ENCODE measurements around the gene SLC9A2. TPM values are rescaled to one million over a fixed set of nuclear protein-coding genes. Genes with fewer than 3 reads are reported as not detected.
A peak's percentile ranks its signal among the peaks of the same experiment; 100 is the strongest.

SLC9A2 gene
- total RNA-seq, 2 experiments from 2014 or later: not detected

- ATAC-seq: no peak
- no peaks in the 10 kb centered on the region for H3K4me1 Mint-ChIP-seq
- peaks cover 14% of the 10 kb centered on the region for H3K27me3 Mint-ChIP-seq
- no peak overlapping the region for H3K27ac Mint-ChIP-seq
- no peak for DNase-seq
- CTCF ChIA-PET: no interaction called here
- H3K9me3 Mint-ChIP-seq (ENCODE audit: low read depth): no peaks in the 10 kb centered on the region
- no peak overlapping the region for H3K4me3 Mint-ChIP-seq
- H3K36me3 Mint-ChIP-seq: no peaks in the 10 kb centered on the region
Observed at GRCh38 chr2:102707796-102708695, 88.7 kb downstream of the SLC9A2 start.

GRCh38 chr2:102708847-102709559 is 89.7 kb downstream of the SLC9A2 start:
- CTCF ChIA-PET: no interaction called here
- no peak for DNase-seq

GRCh38 chr2:102717308-102718018 is 98.1 kb downstream of the SLC9A2 start:
- H3K4me1 Mint-ChIP-seq: no peaks in the 10 kb centered on the region
- CTCF ChIA-PET: no interaction called here
- H3K27me3 Mint-ChIP-seq: no peaks in the 10 kb centered on the region
- H3K27ac Mint-ChIP-seq: no peak overlapping the region
- DNase-seq: no peak
- no peak overlapping the region for H3K4me3 Mint-ChIP-seq
- peaks cover 34% of the 10 kb centered on the region for H3K36me3 Mint-ChIP-seq
- H3K9me3 Mint-ChIP-seq (ENCODE audit: low read depth): no peaks in the 10 kb centered on the region
- no peak for ATAC-seq

More at GRCh38 chr2:102708847-102709559, 89.7 kb downstream of the SLC9A2 start:
- Mint-ChIP-seq H3K9me3 (ENCODE audit: low read depth) (no peaks in the 10 kb centered on the region), H3K4me1 (no peaks in the 10 kb centered on the region), H3K4me3 (no peak overlapping the region), H3K36me3 (no peaks in the 10 kb centered on the region), H3K27ac (no peak overlapping the region), H3K27me3 (peaks cover 14% of the 10 kb centered on the region)
- ATAC-seq: no peak

- ATAC-seq (no peak), DNase-seq (no peak)
- Mint-ChIP-seq H3K4me3 (no peak overlapping the region), H3K36me3 (peaks cover 42% of the 10 kb centered on the region), H3K9me3 (ENCODE audit: low read depth) (no peaks in the 10 kb centered on the region), H3K27me3 (no peaks in the 10 kb centered on the region), H3K27ac (no peak overlapping the region), H3K4me1 (no peaks in the 10 kb centered on the region)
- CTCF ChIA-PET: no interaction called here
Observed at GRCh38 chr2:102718387-102719316, 99.3 kb downstream of the SLC9A2 start.

GRCh38 chr2:102724016-102724490 is 104.7 kb downstream of the SLC9A2 start:
- H3K27me3 Mint-ChIP-seq: no peaks in the 10 kb centered on the region
- DNase-seq (no peak), ATAC-seq (no peak)
- H3K36me3 Mint-ChIP-seq: peaks cover 39% of the 10 kb centered on the region
- H3K4me3 Mint-ChIP-seq: no peak overlapping the region
- H3K9me3 Mint-ChIP-seq (ENCODE audit: low read depth): no peaks in the 10 kb centered on the region
- CTCF ChIA-PET: interaction anchor here (0.8 kb wide), 1 partner anchor 29 kb away, joined by 4 read pairs; no protein-coding TSS in a partner anchor
- no peak overlapping the region for H3K27ac Mint-ChIP-seq
- peaks cover 7% of the 10 kb centered on the region for H3K4me1 Mint-ChIP-seq

GRCh38 chr2:102724553-102724952 is 105.2 kb downstream of the SLC9A2 start:
- Mint-ChIP-seq H3K36me3 (peaks cover 37% of the 10 kb centered on the region), H3K9me3 (ENCODE audit: low read depth) (no peaks in the 10 kb centered on the region), H3K27ac (no peak overlapping the region), H3K4me1 (peaks cover 7% of the 10 kb centered on the region), H3K27me3 (no peaks in the 10 kb centered on the region), H3K4me3 (no peak overlapping the region)
- ATAC-seq: no peak
- no peak for DNase-seq
- CTCF ChIA-PET: interaction anchor here (0.8 to 1.7 kb wide), 2 partner anchors 29 kb away, joined by 4 to 5 read pairs; no protein-coding TSS in a partner anchor

- DNase-seq (no peak), ATAC-seq (no peak)
- H3K4me1 Mint-ChIP-seq: peaks cover 7% of the 10 kb centered on the region
- no peaks in the 10 kb centered on the region for H3K27me3 Mint-ChIP-seq
- no peak overlapping the region for H3K4me3 Mint-ChIP-seq
- CTCF ChIA-PET: interaction anchor here (1.7 kb wide), 1 partner anchor 27 kb away, joined by 5 read pairs; no protein-coding TSS in a partner anchor
- peaks cover 31% of the 10 kb centered on the region for H3K36me3 Mint-ChIP-seq
- no peaks in the 10 kb centered on the region for H3K9me3 Mint-ChIP-seq (ENCODE audit: low read depth)
- no peak overlapping the region for H3K27ac Mint-ChIP-seq
Observed at GRCh38 chr2:102726128-102727087, 107.1 kb downstream of the SLC9A2 start.

- Mint-ChIP-seq H3K4me3 (peak overlapping the region; percentile 92), H3K4me1 (peaks cover 29% of the 10 kb centered on the region), H3K27me3 (no peaks in the 10 kb centered on the region), H3K9me3 (ENCODE audit: low read depth) (no peaks in the 10 kb centered on the region), H3K36me3 (peaks cover 13% of the 10 kb centered on the region), H3K27ac (peak overlapping the region; percentile 89)
- ATAC-seq (no peak), DNase-seq (no peak)
- CTCF ChIA-PET: interaction anchor here (1.2 to 5.6 kb wide), 2 partner anchors 18 to 495 kb away, joined by 3 to 47 read pairs; no protein-coding TSS in a partner anchor
Observed at GRCh38 chr2:102735416-102736109, 116.2 kb downstream of the SLC9A2 start.

- Mint-ChIP-seq H3K4me1 (peaks cover 29% of the 10 kb centered on the region), H3K4me3 (peak overlapping the region; percentile 92), H3K27me3 (no peaks in the 10 kb centered on the region), H3K27ac (peak overlapping the region; percentile 89), H3K9me3 (ENCODE audit: low read depth) (no peaks in the 10 kb centered on the region), H3K36me3 (peaks cover 9% of the 10 kb centered on the region)
- DNase-seq (no peak), ATAC-seq (peak; percentile 9)
- CTCF ChIA-PET: interaction anchor here (1.2 to 5.6 kb wide), 4 partner anchors 13 to 495 kb away, joined by 3 to 47 read pairs (median 4); no protein-coding TSS in a partner anchor
Observed at GRCh38 chr2:102736110-102736409, 116.7 kb downstream of the SLC9A2 start.

GRCh38 chr2:102736410-102737409 is 117.4 kb downstream of the SLC9A2 start:
- ATAC-seq: peak; percentile 98

More at GRCh38 chr2:102736410-102737409, 117.4 kb downstream of the SLC9A2 start:
- peak overlapping the region; percentile 92 for H3K4me3 Mint-ChIP-seq
- H3K9me3 Mint-ChIP-seq (ENCODE audit: low read depth): no peaks in the 10 kb centered on the region
- CTCF ChIA-PET: interaction anchor here (1.0 to 5.6 kb wide), 5 partner anchors 12 to 496 kb away, joined by 3 to 47 read pairs (median 3); no protein-coding TSS in a partner anchor
- H3K36me3 Mint-ChIP-seq: peaks cover 4% of the 10 kb centered on the region
- peak overlapping the region; percentile 89 for H3K27ac Mint-ChIP-seq
- no peaks in the 10 kb centered on the region for H3K27me3 Mint-ChIP-seq
- H3K4me1 Mint-ChIP-seq: peaks cover 29% of the 10 kb centered on the region
- peak; percentile 86 for DNase-seq

Measured in activated CD8-positive, alpha-beta memory T cell treated with anti-CD3 and anti-CD28 coated beads, Interleukin-2, amount 10 ng/mL, durations not matched to agents 7 days and 5 days (primary cell).